ENCODE results near the gene MEI4. TPM values are rescaled to one million over a fixed set of nuclear protein-coding genes. Genes with fewer than 3 reads are reported as not detected.

The MEI4 gene
- total RNA-seq, 1 donor from 2014 or later = not detected

GRCh38 chr6:77930382-77930781 lies 277.5 kb downstream of the MEI4 start:
- Histone ChIP-seq H3K27ac (no peak overlapping the region), H3K9me3 (no peaks in the 10 kb centered on the region), H3K27me3 (no peaks in the 10 kb centered on the region), H3K4me3 (no peak overlapping the region), H3K4me1 (no peaks in the 10 kb centered on the region), H3K36me3 (no peaks in the 10 kb centered on the region)
- TF ChIP-seq POLR2A (IDR thresholded peaks at IDR 0.05) (no peak), POLR2AphosphoS5 (IDR thresholded peaks at IDR 0.05; ENCODE audit: insufficient read depth in 1 of 2, low read depth in 1 of 2) (no peak), CTCF (IDR thresholded peaks at IDR 0.05) (no peak)
- DNase-seq (ENCODE audit: extremely low spot score in 2 of 2) = no peak
- intact Hi-C loops (cut with DNase I) = no loop called here

DNA sequence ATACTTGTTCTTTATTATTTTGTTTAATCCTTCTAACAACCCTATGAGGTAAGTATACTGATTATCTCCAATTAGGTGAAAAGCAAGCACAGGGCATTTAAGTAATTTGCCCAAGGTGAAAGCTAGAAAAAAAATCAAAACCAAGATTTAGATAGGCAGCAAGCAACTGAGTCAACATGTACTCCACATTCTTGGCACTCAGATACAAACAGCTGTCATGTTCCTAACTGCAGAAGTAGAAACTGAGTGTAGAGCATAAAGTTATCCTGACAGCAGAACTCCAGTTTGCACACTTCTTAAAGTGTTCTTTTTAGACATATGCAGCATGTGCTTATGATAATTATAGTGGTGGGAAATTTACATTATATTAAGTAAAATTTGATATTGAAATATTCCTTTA lies 278.1 kb downstream of the MEI4 start:
- no peak for TF ChIP-seq POLR2A (IDR thresholded peaks at IDR 0.05)
- no peak for TF ChIP-seq POLR2AphosphoS5 (IDR thresholded peaks at IDR 0.05; ENCODE audit: insufficient read depth in 1 of 2, low read depth in 1 of 2)
- TF ChIP-seq CTCF (IDR thresholded peaks at IDR 0.05) = no peak
- DNase-seq (ENCODE audit: extremely low spot score in 2 of 2) = no peak

GRCh38 chr6:77962070-77962469 lies 309.2 kb downstream of the MEI4 start:
- DNase-seq (ENCODE audit: extremely low spot score in 2 of 2) = no peak
- Histone ChIP-seq H3K27ac (no peak overlapping the region), H3K9me3 (no peaks in the 10 kb centered on the region), H3K4me3 (no peak overlapping the region), H3K36me3 (no peaks in the 10 kb centered on the region), H3K27me3 (no peaks in the 10 kb centered on the region), H3K4me1 (no peaks in the 10 kb centered on the region)
- intact Hi-C loops (cut with DNase I) = no loop called here
- no peak for TF ChIP-seq CTCF (IDR thresholded peaks at IDR 0.05)
- TF ChIP-seq POLR2AphosphoS5 (IDR thresholded peaks at IDR 0.05; ENCODE audit: insufficient read depth in 1 of 2, low read depth in 1 of 2) = no peak
- TF ChIP-seq POLR2A (IDR thresholded peaks at IDR 0.05) = no peak

More for the DNA sequence above, 278.1 kb downstream of the MEI4 start:
- intact Hi-C loops (cut with DNase I) = no loop called here
- Histone ChIP-seq H3K4me1 (no peaks in the 10 kb centered on the region), H3K9me3 (no peaks in the 10 kb centered on the region), H3K4me3 (no peak overlapping the region), H3K27ac (no peak overlapping the region), H3K27me3 (no peaks in the 10 kb centered on the region), H3K36me3 (no peaks in the 10 kb centered on the region)

DNA sequence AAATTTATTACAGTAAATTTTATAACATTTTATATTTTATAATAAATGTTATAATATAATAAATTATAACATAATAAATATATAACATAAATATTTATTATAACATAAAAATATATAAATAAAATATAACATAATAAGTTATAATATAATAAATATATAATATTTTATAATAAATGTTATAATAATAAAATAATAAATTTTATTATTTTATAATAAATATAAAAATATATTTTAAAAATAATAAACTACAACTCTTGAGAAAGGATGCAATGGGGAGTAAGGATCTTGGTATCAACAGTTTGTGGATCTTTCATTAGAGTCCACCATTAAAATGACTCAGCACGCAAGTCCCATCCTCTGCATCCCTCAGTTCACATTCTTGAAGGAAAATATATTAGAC lies 312.6 kb downstream of the MEI4 start:
- no peak overlapping the region for H3K4me3 ChIP-seq
- no peak for DNase-seq (ENCODE audit: extremely low spot score in 2 of 2)
- intact Hi-C loops (cut with DNase I) = no loop called here

GRCh38 chr6:77972334-77972733 lies 319.5 kb downstream of the MEI4 start:
- Histone ChIP-seq H3K27me3 (no peaks in the 10 kb centered on the region), H3K27ac (no peak overlapping the region), H3K9me3 (no peaks in the 10 kb centered on the region), H3K4me1 (no peaks in the 10 kb centered on the region), H3K4me3 (no peak overlapping the region), H3K36me3 (no peaks in the 10 kb centered on the region)
- intact Hi-C loops (cut with DNase I) = no loop called here
- DNase-seq (ENCODE audit: extremely low spot score in 2 of 2) = no peak
- no peak for TF ChIP-seq CTCF (IDR thresholded peaks at IDR 0.05)
- no peak for TF ChIP-seq POLR2A (IDR thresholded peaks at IDR 0.05)
- TF ChIP-seq POLR2AphosphoS5 (IDR thresholded peaks at IDR 0.05; ENCODE audit: insufficient read depth in 1 of 2, low read depth in 1 of 2) = no peak

More for the DNA sequence above, 312.6 kb downstream of the MEI4 start:
- Histone ChIP-seq H3K4me1 (no peaks in the 10 kb centered on the region), H3K36me3 (no peaks in the 10 kb centered on the region), H3K9me3 (no peaks in the 10 kb centered on the region), H3K27ac (no peak overlapping the region), H3K27me3 (no peaks in the 10 kb centered on the region)
- TF ChIP-seq POLR2AphosphoS5 (IDR thresholded peaks at IDR 0.05; ENCODE audit: insufficient read depth in 1 of 2, low read depth in 1 of 2) (no peak), CTCF (IDR thresholded peaks at IDR 0.05) (no peak), POLR2A (IDR thresholded peaks at IDR 0.05) (no peak)

Other genes starting within 250 kb of the MEI4 start
- not detected for gene HTR1B, start 189.5 kb upstream of the MEI4 start, total RNA-seq